H1 (cell line): ENCODE measurements around the gene COPS9. TPM values are rescaled to one million over a fixed set of nuclear protein-coding genes. Genes with fewer than 3 reads are reported as not detected.

Source experiments
- CTCF ChIA-PET: fragments of 300-600 bp; sonication (Branson Sonifier 250); formaldehyde crosslinking; loops from one replicate; lab custom pipeline; 2021; ENCODE audit not compliant: partially characterized antibody; lab: Charles Lee
- POLR2A ChIA-PET: fragments of 300-600 bp; sonication (Branson Sonifier 250); formaldehyde crosslinking; loops from one replicate; lab custom pipeline; 2021; ENCODE audit warnings: inconsistent platforms; ENCODE audit not compliant: partially characterized antibody; lab: Charles Lee
- DNase-seq, 2 experiments: peaks; one replicate each; pipeline versions ENCODE4 v3.0.0 to v3.0.0-alpha.2; 2010 to 2022; ENCODE audit warnings: low spot score in 2 of 2, low read depth in 1 of 2, mixed read lengths in 1 of 2
- FAIRE-seq: peaks from 2 replicates; lab custom pipeline; 2011; peaks lifted over from hg19 to GRCh38; lab: Jason Lieb, UNC
- H2AFZ ChIP-seq: 2 replicates; pipeline ENCODE4 v1.8.1; 2012; ENCODE audit warnings: low read length, inconsistent platforms
- H2AK5ac ChIP-seq: 2 replicates; pipeline ENCODE4 v1.6.1; 2013; ENCODE audit warnings: low read depth, low read length
- H2BK120ac ChIP-seq: replicated peaks from 2 replicates; pipeline ENCODE3; 2013; ENCODE audit warnings: low read depth, low read length, inconsistent platforms
- H2BK12ac ChIP-seq: 2 replicates; pipeline ENCODE4 v1.6.1; 2013; ENCODE audit warnings: low read depth, low read length
- H2BK15ac ChIP-seq: 2 replicates; pipeline ENCODE4 v1.6.1; 2013; ENCODE audit warnings: low read length
- H2BK20ac ChIP-seq: 2 replicates; pipeline ENCODE4 v1.6.1; 2013; ENCODE audit warnings: low read length
- H2BK5ac ChIP-seq: 2 replicates; pipeline ENCODE4 v1.6.1; 2013; ENCODE audit warnings: low read depth, low read length
- H3K14ac ChIP-seq: 2 replicates; pipeline ENCODE4 v1.6.1; 2013; ENCODE audit warnings: inconsistent platforms; ENCODE audit not compliant: insufficient read length
- H3K18ac ChIP-seq: 2 replicates; pipeline ENCODE4 v1.6.1; 2013; ENCODE audit warnings: low read length; ENCODE audit errors: extremely low read depth
- H3K23ac ChIP-seq: 2 replicates; pipeline ENCODE4 v1.6.1; 2013; ENCODE audit warnings: inconsistent platforms; ENCODE audit not compliant: insufficient read length
- H3K23me2 ChIP-seq: 2 replicates; pipeline ENCODE4 v1.6.1; 2013; ENCODE audit warnings: low read depth, low read length
- H3K27ac ChIP-seq: 2 replicates; pipeline ENCODE4 v1.6.1; 2011; ENCODE audit warnings: low read depth, low read length, inconsistent platforms
- H3K27me3 ChIP-seq, 4 experiments: replicated peaks in 1 of 4; 1 replicate in 1 of 4; 2 replicates in 3 of 4; pipeline versions ENCODE4 v1.6.1 to v1.8.1; 2011 to 2013; ENCODE audit warnings: low read length in 3 of 4, mild to moderate bottlenecking in 3 of 4, inconsistent platforms in 2 of 4, mixed read lengths in 2 of 4, moderate library complexity in 1 of 4; ENCODE audit not compliant: control insufficient read depth in 3 of 4, insufficient read depth in 3 of 4; ENCODE audit errors: extremely low read depth in 1 of 4
- H3K36me3 ChIP-seq, 4 experiments: 2 replicates each; pipeline versions ENCODE4 v1.6.1 to v1.8.1; 2011 to 2013; ENCODE audit warnings: mild to moderate bottlenecking in 4 of 4, low read length in 3 of 4, moderate library complexity in 2 of 4, control low read depth in 1 of 4, inconsistent platforms in 1 of 4; ENCODE audit not compliant: insufficient read depth in 4 of 4, control insufficient read depth in 2 of 4
- H3K4ac ChIP-seq: replicated peaks from 2 replicates; pipeline ENCODE3; 2013; ENCODE audit warnings: low read length, low read depth, mixed read lengths, inconsistent platforms; ENCODE audit not compliant: insufficient read length
- H3K4me1 ChIP-seq, 4 experiments: replicated peaks in 1 of 4; 1 replicate in 1 of 4; 2 replicates in 3 of 4; pipeline versions ENCODE4 v1.6.1 to v1.8.1; 2011 to 2013; ENCODE audit warnings: low read length in 3 of 4, inconsistent platforms in 2 of 4, mixed read lengths in 1 of 4; ENCODE audit not compliant: insufficient read depth in 4 of 4, control insufficient read depth in 3 of 4
- H3K4me2 ChIP-seq, 2 experiments: 2 replicates each; pipeline versions ENCODE4 v1.6.1 to v1.8.1; 2011 to 2013; ENCODE audit warnings: low read depth in 2 of 2, low read length in 2 of 2, control low read depth in 1 of 2, inconsistent platforms in 1 of 2, mild to moderate bottlenecking in 1 of 2; ENCODE audit not compliant: insufficient read depth in 1 of 2
- H3K4me3 ChIP-seq, 4 experiments: fragments of 200-600, 300-600 bp in 1 of 4; sonication (generic), shearing (Covaris generic), sonication (Bioruptor Twin) in 1 of 4; 2 replicates each; pipeline versions ENCODE4 v1.5.1 to v1.8.1; 2011 to 2016; ENCODE audit warnings: low read length in 4 of 4, low read depth in 3 of 4, control low read depth in 2 of 4, inconsistent platforms in 2 of 4, mild to moderate bottlenecking in 2 of 4, mixed read lengths in 1 of 4, moderate library complexity in 1 of 4; ENCODE audit not compliant: insufficient read depth in 2 of 4; ENCODE audit errors: extremely low read depth in 1 of 4
- H3K56ac ChIP-seq: replicated peaks from 2 replicates; pipeline ENCODE3; 2013; ENCODE audit warnings: low read depth, mild to moderate bottlenecking, mixed read lengths, low read length, inconsistent platforms; ENCODE audit not compliant: insufficient read length
- H3K79me1 ChIP-seq: 2 replicates; pipeline ENCODE4 v1.6.1; 2013; ENCODE audit warnings: low read depth, low read length, control low read depth
- H3K79me2 ChIP-seq, 2 experiments: 2 replicates each; pipeline versions ENCODE4 v1.6.1 to v1.8.1; 2012 to 2013; ENCODE audit warnings: low read length in 2 of 2, mild to moderate bottlenecking in 2 of 2, inconsistent platforms in 1 of 2; ENCODE audit not compliant: insufficient read depth in 2 of 2, control insufficient read depth in 1 of 2
- H3K9ac ChIP-seq, 4 experiments: replicated peaks in 1 of 4; 1 replicate in 1 of 4; 2 replicates in 3 of 4; pipeline versions ENCODE4 v1.6.1 to v1.8.1; 2011 to 2013; ENCODE audit warnings: low read depth in 3 of 4, low read length in 3 of 4, control low read depth in 2 of 4, mild to moderate bottlenecking in 2 of 4, moderate library complexity in 2 of 4, inconsistent platforms in 1 of 4; ENCODE audit errors: extremely low read depth in 1 of 4
- H3K9me3 ChIP-seq, 2 experiments: 2 replicates each; pipeline versions ENCODE4 v1.6.1 to v1.8.1; 2012 to 2013; ENCODE audit warnings: mild to moderate bottlenecking in 2 of 2, moderate library complexity in 2 of 2, control low read depth in 1 of 2, inconsistent platforms in 1 of 2, low read depth in 1 of 2, low read length in 1 of 2, mixed read lengths in 1 of 2; ENCODE audit not compliant: insufficient read depth in 2 of 2
- H4K20me1 ChIP-seq, 2 experiments: replicated peaks in 1 of 2; 2 replicates each; pipeline versions ENCODE3 to v1.8.1; 2011 to 2013; ENCODE audit warnings: inconsistent platforms in 2 of 2, low read length in 2 of 2, mild to moderate bottlenecking in 1 of 2; ENCODE audit not compliant: insufficient read depth in 2 of 2, control insufficient read depth in 1 of 2
- H4K5ac ChIP-seq: 2 replicates; pipeline ENCODE4 v1.6.1; 2013; ENCODE audit warnings: low read length, low read depth, mixed read lengths, inconsistent platforms; ENCODE audit not compliant: insufficient read length
- H4K8ac ChIP-seq: 2 replicates; pipeline ENCODE4 v1.8.0; 2013; ENCODE audit warnings: mild to moderate bottlenecking, moderate library complexity, low read length, inconsistent platforms; ENCODE audit not compliant: insufficient read depth; ENCODE audit errors: extremely low read depth
- H4K91ac ChIP-seq: replicated peaks from 2 replicates; pipeline ENCODE3; 2013; ENCODE audit warnings: low read length, mixed read lengths, inconsistent platforms; ENCODE audit not compliant: insufficient read length
- ATF2 ChIP-seq: IDR thresholded peaks from 2 replicates; pipeline ENCODE4 v1.6.1; 2012; ENCODE audit warnings: low read length, inconsistent platforms
- ATF3 ChIP-seq: IDR thresholded peaks from 2 replicates; pipeline ENCODE4 v1.6.1; 2011; ENCODE audit warnings: low read depth, mild to moderate bottlenecking, low read length; ENCODE audit not compliant: insufficient read depth
- CEBPB ChIP-seq: IDR thresholded peaks from 2 replicates; pipeline ENCODE4 v1.6.1; 2012; ENCODE audit warnings: low read depth, low read length
- CREB1 ChIP-seq: IDR thresholded peaks from 2 replicates; pipeline ENCODE4 v1.6.1; 2012; ENCODE audit warnings: inconsistent platforms
- CTCF ChIP-seq, 3 experiments: IDR thresholded peaks; 1 replicate in 2 of 3; 2 replicates in 1 of 3; pipeline versions ENCODE4 v1.5.1 to v1.6.1; 2011; ENCODE audit warnings: low read length in 3 of 3, mild to moderate bottlenecking in 3 of 3, inconsistent platforms in 2 of 3, low read depth in 1 of 3, moderate library complexity in 1 of 3; ENCODE audit not compliant: insufficient read depth in 1 of 3; ENCODE audit errors: control extremely low read depth in 1 of 3
- EGR1 ChIP-seq: IDR thresholded peaks from 2 replicates; pipeline ENCODE4 v1.6.1; 2011; ENCODE audit warnings: low read depth, low read length, borderline replicate concordance
- EZH2 ChIP-seq: fragments of 200-600 bp; sonication (generic); IDR thresholded peaks from 2 replicates; pipeline ENCODE4 v1.7.1; 2012; ENCODE audit warnings: low read depth, mild to moderate bottlenecking, moderate library complexity, low read length, inconsistent platforms; ENCODE audit not compliant: severe bottlenecking
- JUND ChIP-seq: IDR thresholded peaks from 2 replicates; pipeline ENCODE4 v1.6.1; 2011; ENCODE audit warnings: mild to moderate bottlenecking, improper control_type of control experiment, low read length
- POLR2A ChIP-seq, 2 experiments: IDR thresholded peaks; 1 replicate in 1 of 2; 2 replicates in 1 of 2; pipeline ENCODE4 v1.6.1; 2011; ENCODE audit warnings: low read depth in 2 of 2, low read length in 2 of 2, mild to moderate bottlenecking in 2 of 2; ENCODE audit errors: control extremely low read depth in 1 of 2
- SP1 ChIP-seq: IDR thresholded peaks from 2 replicates; pipeline ENCODE4 v1.6.1; 2011; ENCODE audit warnings: low read depth, low read length
- TAF1 ChIP-seq: IDR thresholded peaks from 2 replicates; pipeline ENCODE4 v1.6.1; 2011; ENCODE audit warnings: mild to moderate bottlenecking, low read depth, low read length
- WGBS, 2 experiments: shearing (Covaris generic) in 1 of 2; methylation state at CpG; one replicate each; pipeline versions ENCODE4 v1.1.6 to v1.1.7; 2013 to 2015; ENCODE audit warnings: low lambda C conversion rate in 2 of 2, mixed read lengths in 2 of 2, inconsistent platforms in 1 of 2, low coverage in 1 of 2, missing lambda C conversion rate in 1 of 2; ENCODE audit not compliant: insufficient replicate concordance in 2 of 2, insufficient coverage in 1 of 2, insufficient read length in 1 of 2; ENCODE audit errors: extremely low coverage in 1 of 2, missing lambda C conversion rate in 1 of 2; 5-methylcytosine and 5-hydroxymethylcytosine counted together
- polyA plus RNA-seq, 7 experiments: library from polyadenylated mRNA; depleted of rRNA in 3 of 7; stranded (reverse) in 5 of 7; unstranded in 2 of 7; fragments of >200 nt in 5 of 7; fragments of 200-250 nt in 2 of 7; gene quantifications; 1 replicate in 5 of 7; 2 replicates in 1 of 7; 4 replicates in 1 of 7; pipeline versions ENCODE4 v1.2.1 to v1.2.3, GENCODE V29; 2011 to 2013; ENCODE audit warnings: missing spikeins in 2 of 7, mixed read lengths in 2 of 7
- total RNA-seq: library from RNA; stranded (reverse); fragmentation: NEBNext Ultra II Directional; extraction: Animal tissue kit (Norgen Biotek cat#: 25700); gene quantifications from 2 replicates; pipeline ENCODE4 v1.2.1, GENCODE V29; 2021

Gene COPS9
- total and polyA plus RNA-seq, 2 of the 8 experiments (the other 6 are each of a cell fraction or from before 2014, with no cell fraction given), result 154 to 234 TPM

- Histone ChIP-seq H3K23ac (no peak overlapping the region), H2BK12ac (no peak overlapping the region), H2BK15ac (no peak overlapping the region), H3K23me2 (peaks cover 3% of the 10 kb centered on the region; the same call in 1 of the 2 replicates), H2AFZ (no peak overlapping the region), H2BK5ac (no peak overlapping the region), H3K4me1 (no peaks in the 10 kb centered on the region), H3K27me3 (no peaks in the 10 kb centered on the region), H3K79me1 (no peaks in the 10 kb centered on the region), H4K8ac (no peak overlapping the region), H2BK120ac (no peak overlapping the region), H2BK20ac (no peak overlapping the region), H3K4ac (no peak overlapping the region), H4K5ac (no peak overlapping the region), H3K4me2 (no peak overlapping the region), H3K9ac (no peak overlapping the region), H3K56ac (no peak overlapping the region), H3K27ac (no peak overlapping the region), H2AK5ac (no peak overlapping the region), H3K9me3 (peaks cover 0 to 4% of the 10 kb centered on the region in 2 experiments; a peak in 2 of 4 replicates), H4K91ac (no peak overlapping the region), H3K4me3 (no peak overlapping the region), H4K20me1 (no peaks in the 10 kb centered on the region), H3K36me3 (no peaks in the 10 kb centered on the region), H3K79me2 (no peaks in the 10 kb centered on the region), H3K14ac (no peak overlapping the region), H3K18ac (no peak overlapping the region)
- no peak for FAIRE-seq
- POLR2A ChIA-PET, result no interaction called here
- WGBS, 2 experiments, result 93% methylated on average over 9 of the region's 9 CpGs; no CpG with 5 or more reads in 1 of the 2 experiments
- TF ChIP-seq CEBPB, result no peak
- TF ChIP-seq ATF3, result no peak
- TF ChIP-seq JUND, result no peak
- no peak for TF ChIP-seq ATF2
- no peak for TF ChIP-seq TAF1
- TF ChIP-seq POLR2A (IDR thresholded peaks at IDR 0.05; ENCODE audit: control extremely low read depth in 1 of 2, low read depth in 2 of 2, low read length in 2 of 2), result no peak
- TF ChIP-seq EZH2, result no peak
- no peak for TF ChIP-seq CREB1
- no peak for TF ChIP-seq EGR1
- TF ChIP-seq SP1, result no peak
- TF ChIP-seq CTCF (IDR thresholded peaks at IDR 0.05; ENCODE audit: control extremely low read depth in 1 of 3, insufficient read depth in 1 of 3, low read depth in 1 of 3, low read length in 3 of 3), result no peak
- CTCF ChIA-PET, result no interaction called here
- DNase-seq, result no peak
Measured at GRCh38 chr2:240167588-240167880, 31.4 kb upstream of the COPS9 start.
